GM21390 (cell line): ENCODE measurements around the gene DEGS1.
"Not testable (repeated sequence)": the region's sequence is repeated elsewhere in the genome, so short reads cannot be mapped to it uniquely, and the experiment has no call there.

ENCODE experiments used
- ATAC-seq: cut with Tn5 transposase; IDR thresholded peaks from one replicate; pipeline ENCODE4 v1.9.1; 2021; ENCODE audit not compliant: unreplicated experiment

Gene DEGS1

GRCh38 chr1:224180783-224181452, 2.1 kb upstream of the DEGS1 start:
- ATAC-seq: no peak

- no peak for ATAC-seq
Measured at GRCh38 chr1:224181453-224181810, 1.6 kb upstream of the DEGS1 start.

- peak; percentile 44 for ATAC-seq
Measured at GRCh38 chr1:224182057-224182865, 779 bp upstream of the DEGS1 start.

GRCh38 chr1:224183591-224184312, 712 bp downstream of the DEGS1 start:
- peak; percentile 51 for ATAC-seq

GRCh38 chr1:224185208-224185607, 2.2 kb downstream of the DEGS1 start:
- ATAC-seq: no peak

GRCh38 chr1:224188286-224188685, 5.2 kb downstream of the DEGS1 start:
- ATAC-seq: no peak

- no peak for ATAC-seq
Measured at GRCh38 chr1:224189561-224189960, 6.5 kb downstream of the DEGS1 start.

GRCh38 chr1:224192082-224192788, 9.2 kb downstream of the DEGS1 start:
- peak; percentile 48 for ATAC-seq

- ATAC-seq: no peak
Measured at GRCh38 chr1:224193319-224193966, 10.4 kb downstream of the DEGS1 start.

- ATAC-seq: no peak
Measured at GRCh38 chr1:224196813-224197600, 14.0 kb downstream of the DEGS1 start.

GRCh38 chr1:224198572-224198971, 15.5 kb downstream of the DEGS1 start:
- ATAC-seq: no peak

- ATAC-seq: no peak
Measured at GRCh38 chr1:224199679-224200078, 16.6 kb downstream of the DEGS1 start.

GRCh38 chr1:224201383-224201782, 18.3 kb downstream of the DEGS1 start:
- no peak for ATAC-seq

- ATAC-seq: no peak
Measured at GRCh38 chr1:224201853-224202252, 18.8 kb downstream of the DEGS1 start.

- ATAC-seq: peak; percentile 75
Measured at GRCh38 chr1:224203243-224204016, 20.4 kb downstream of the DEGS1 start.

- no peak for ATAC-seq
Measured at GRCh38 chr1:224205438-224205840, 22.4 kb downstream of the DEGS1 start.

- ATAC-seq: not testable (repeated sequence)
Measured at GRCh38 chr1:224205931-224206538, 23.0 kb downstream of the DEGS1 start.

GRCh38 chr1:224211206-224211962, 28.3 kb downstream of the DEGS1 start:
- ATAC-seq: no peak
